HG02763 (cell line): ENCODE data around the gene HIC2.
"Not testable (repeated sequence)": the region's sequence is repeated elsewhere in the genome, so short reads cannot be mapped to it uniquely, and the experiment has no call there.

Source experiments
- ATAC-seq: cut with Tn5 transposase; IDR thresholded peaks from one replicate; pipeline ENCODE4 v1.9.1; 2021; ENCODE audit warnings: mild to moderate bottlenecking, moderate library complexity; ENCODE audit not compliant: unreplicated experiment

Gene HIC2

GRCh38 chr22:21434378-21435233 is 17.4 kb downstream of the HIC2 start:
- not testable (repeated sequence) for ATAC-seq

DNA sequence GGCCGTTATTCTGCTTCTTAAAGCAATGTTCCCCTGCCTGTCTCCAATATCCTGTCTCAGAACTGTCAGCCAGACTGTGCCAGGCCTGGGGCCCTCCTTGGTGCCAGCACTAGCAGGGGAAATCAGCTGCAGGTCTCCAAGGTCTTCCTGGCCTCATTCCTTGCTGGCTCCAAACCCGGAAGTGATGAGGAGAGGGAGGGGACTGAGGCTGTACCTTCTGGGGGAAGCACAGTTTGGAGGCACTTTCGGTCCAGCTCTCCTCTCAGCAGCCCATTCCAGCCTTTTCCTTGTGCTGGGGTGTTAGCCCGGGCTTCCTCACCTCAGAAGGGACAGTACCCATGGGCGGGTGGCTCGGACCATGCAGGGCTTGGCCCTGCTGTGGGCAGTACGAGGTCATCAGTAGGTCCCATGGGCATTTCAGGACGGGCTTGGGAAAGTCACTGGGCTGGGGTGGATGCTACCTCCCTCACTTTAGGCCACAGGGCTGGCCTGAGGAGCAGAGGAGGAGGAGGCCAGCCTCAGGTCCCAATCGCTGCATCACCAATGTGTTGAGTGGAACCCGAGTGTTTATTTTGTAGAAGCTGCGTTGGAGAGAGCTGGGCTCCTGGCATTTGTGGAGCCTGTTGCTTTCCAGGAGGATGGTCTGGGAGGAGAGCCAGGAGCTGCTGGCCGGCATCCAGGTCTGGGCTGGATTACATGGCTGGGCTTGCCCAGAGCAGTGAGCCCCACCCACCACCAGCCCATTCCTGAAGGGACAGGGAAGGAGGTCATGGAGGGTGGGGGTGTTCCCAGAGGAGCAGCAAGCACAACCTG is 19.0 kb downstream of the HIC2 start:
- not testable (repeated sequence) for ATAC-seq

DNA sequence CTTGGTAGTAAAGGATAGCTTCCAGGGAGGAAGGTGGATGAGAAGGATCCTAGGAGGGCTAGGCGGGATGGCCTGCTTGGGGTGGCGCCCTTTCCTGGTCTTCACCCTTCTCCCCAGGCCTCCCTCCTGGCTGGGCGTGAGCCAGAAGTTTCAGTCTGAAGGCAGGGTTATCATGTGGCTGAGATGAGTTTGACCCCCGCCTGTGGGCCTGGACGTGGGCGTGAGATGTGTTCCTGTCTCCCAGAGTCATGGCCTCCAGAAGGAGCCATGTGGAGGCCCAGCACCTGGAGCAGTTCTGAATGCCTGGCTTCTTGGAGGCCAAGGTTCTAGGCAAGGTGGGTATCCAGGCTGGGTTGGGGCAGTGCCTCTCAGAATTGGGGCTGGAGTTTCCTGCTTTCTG is 20.8 kb downstream of the HIC2 start:
- ATAC-seq, result not testable (repeated sequence)

- not testable (repeated sequence) for ATAC-seq
Measured at GRCh38 chr22:21440018-21440636, 23.0 kb downstream of the HIC2 start.

- ATAC-seq, result not testable (repeated sequence)
Measured at GRCh38 chr22:21440676-21441075, 23.5 kb downstream of the HIC2 start.

DNA sequence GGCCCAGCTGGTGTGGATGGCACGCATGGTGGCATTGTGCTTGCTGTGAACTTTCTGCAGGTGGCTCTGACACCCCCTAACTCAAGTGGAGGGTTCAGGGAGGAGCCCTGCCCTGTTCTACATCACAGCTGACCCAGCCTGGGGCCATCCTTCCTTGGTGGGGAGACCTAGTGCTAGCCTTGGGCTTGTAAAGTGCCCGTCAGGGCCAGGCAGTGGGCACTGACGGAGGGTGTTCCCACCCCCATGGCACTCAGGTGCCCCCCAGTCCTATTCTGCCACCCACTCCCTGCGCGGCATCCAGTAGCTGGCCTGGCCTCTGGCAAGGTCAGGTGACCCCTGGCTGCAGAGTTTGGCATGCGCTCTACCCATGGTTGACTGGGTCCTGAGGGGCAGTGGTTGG is 24.0 kb downstream of the HIC2 start:
- ATAC-seq, result not testable (repeated sequence)

GRCh38 chr22:21442123-21442522 is 25.0 kb downstream of the HIC2 start:
- not testable (repeated sequence) for ATAC-seq

- ATAC-seq, result not testable (repeated sequence)
Measured at GRCh38 chr22:21442646-21443045, 25.5 kb downstream of the HIC2 start.

DNA sequence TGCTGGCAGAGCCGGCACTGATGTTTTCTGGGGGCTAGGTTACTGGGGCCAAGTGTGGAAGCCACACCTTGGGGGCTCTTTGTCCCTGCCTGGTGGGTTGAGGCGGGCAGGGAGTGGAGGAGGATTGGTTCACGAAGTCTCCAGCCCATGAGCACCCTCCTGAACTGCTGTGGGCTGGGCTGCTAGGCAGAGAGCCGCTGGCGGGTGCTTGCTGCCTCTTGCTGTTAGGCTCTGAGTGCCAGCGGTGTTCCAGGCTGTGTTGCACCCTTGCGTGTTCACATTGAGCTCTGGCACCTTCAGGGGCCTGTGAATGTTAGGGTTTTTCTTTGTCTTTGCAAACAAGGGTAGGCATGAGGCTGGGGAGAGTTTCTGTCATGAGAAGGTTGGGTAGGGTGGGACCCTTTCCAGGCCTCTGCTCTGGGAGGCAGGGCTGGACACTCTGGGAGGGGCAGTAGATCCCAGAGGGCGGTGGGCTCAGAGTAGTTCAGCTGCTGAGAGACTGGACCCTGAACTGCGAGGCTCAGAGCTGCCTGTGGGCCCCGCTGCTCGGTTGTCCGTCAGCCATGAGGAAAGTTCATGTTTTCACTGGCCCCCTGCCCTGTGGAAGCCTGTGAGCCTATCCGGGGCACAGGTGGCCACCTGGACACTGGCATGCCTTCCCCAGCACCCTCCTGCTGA is 26.0 kb downstream of the HIC2 start:
- no peak for ATAC-seq

- no peak for ATAC-seq
Measured at GRCh38 chr22:21443735-21444421, 26.7 kb downstream of the HIC2 start.

DNA sequence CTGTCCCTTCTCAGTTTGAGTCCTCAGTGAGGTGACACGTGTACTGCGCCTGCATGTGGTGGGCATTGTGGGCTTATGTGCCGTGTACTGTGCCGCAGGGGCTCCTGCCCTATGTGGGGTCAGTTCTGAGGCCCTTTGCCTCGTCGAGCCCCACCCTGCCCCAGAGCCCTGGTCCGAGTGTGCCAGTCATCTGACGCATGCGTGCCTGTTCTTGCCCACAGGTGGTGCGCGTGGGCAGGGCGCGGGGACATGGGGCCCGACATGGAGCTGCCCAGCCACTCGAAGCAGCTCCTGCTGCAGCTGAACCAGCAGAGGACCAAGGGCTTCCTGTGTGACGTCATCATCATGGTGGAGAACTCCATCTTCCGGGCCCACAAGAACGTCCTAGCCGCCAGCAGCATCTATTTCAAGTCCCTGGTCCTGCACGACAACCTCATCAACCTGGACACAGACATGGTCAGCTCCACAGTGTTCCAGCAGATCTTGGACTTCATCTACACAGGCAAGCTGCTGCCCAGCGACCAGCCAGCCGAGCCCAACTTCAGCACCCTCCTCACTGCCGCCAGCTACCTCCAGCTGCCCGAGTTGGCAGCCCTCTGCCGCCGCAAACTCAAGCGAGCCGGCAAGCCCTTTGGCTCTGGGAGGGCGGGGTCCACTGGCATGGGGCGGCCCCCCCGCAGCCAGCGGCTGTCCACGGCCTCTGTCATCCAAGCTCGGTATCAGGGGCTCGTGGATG is 27.7 kb downstream of the HIC2 start:
- ATAC-seq, result no peak

GRCh38 chr22:21445437-21446127 is 28.4 kb downstream of the HIC2 start:
- no peak for ATAC-seq

GRCh38 chr22:21446128-21446826 is 29.1 kb downstream of the HIC2 start:
- no peak for ATAC-seq

DNA sequence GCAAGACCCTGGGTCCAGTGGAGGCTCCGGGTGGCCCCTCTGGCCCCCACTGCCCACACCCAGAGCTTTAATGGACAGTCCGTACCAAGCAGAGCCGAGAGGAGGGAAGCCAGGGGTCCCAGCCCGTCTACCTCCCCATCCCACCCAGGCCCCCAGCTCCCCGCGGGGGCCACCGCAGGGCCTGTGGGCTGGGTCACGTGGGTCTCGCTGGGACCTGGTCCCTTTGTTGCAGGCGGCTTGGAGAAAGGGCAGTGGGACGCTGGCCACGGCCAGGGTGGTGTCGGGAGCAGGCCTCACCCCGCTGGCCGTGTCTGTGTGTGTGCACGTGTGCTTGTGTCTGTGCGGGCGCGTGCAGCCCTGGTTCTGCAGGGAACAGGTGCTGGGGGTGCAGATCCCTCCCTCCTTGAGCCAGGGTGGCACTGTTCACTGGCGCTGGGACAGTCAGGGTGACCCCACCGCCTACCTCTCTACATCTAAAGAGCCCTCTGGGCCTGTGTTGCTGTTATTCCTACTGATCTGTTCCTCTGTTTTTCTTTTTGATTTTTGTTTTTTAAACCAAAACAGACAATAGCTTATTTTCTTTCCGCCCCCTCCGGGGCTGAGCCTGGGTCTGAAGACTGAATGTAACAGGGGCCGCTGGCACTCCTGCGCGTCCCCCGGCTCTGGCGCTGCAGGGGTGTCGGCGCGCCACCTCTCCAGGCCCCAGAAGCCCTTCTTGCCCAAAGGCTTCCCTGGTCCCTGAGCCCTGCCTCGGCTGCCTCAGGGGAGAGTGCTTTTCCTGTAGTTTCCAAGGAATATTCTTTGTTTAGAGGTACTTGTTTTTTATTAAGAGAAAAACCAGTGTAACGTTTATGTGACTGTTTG is 29.9 kb downstream of the HIC2 start:
- ATAC-seq, result no peak

GRCh38 chr22:21447694-21448402 is 30.7 kb downstream of the HIC2 start:
- no peak for ATAC-seq

- no peak for ATAC-seq
Measured at GRCh38 chr22:21448627-21449416, 31.7 kb downstream of the HIC2 start.
